Measurements from ENCODE around the gene EFL1. TPM values are rescaled to one million over a fixed set of nuclear protein-coding genes. Genes with fewer than 3 reads are reported as not detected.

Gene EFL1
- polyA plus RNA-seq, 1 donor from 2014 or later, result 16.8 TPM

DNA sequence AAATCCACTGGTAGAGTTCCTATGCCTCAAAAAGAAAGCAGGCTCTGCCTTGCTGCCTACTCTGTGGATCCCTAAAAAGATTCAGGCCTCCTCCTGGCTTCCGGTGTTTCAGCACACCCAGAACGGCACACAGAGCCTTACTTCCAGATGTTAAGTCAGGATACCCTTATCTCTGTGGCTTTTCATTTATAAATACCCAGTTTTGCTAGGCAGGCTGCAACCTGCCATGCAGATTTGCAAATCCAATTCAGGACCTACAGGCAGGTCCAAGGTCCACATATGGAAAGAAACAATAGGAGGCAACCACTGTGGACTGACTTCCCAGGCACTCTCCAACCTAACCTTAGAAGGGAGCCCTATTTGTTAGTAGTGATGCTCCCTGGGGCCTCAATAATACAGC, 30.7 kb downstream of the EFL1 start:
- H3K27ac ChIP-seq (ENCODE audit: low read length), result no peak overlapping the region

GRCh38 chr15:82231233-82231632, 31.3 kb downstream of the EFL1 start:
- Histone ChIP-seq H3K9me2 (ENCODE audit: insufficient read depth, low read length) (no peaks in the 10 kb centered on the region), H3K9me3 (ENCODE audit: low read length) (no peaks in the 10 kb centered on the region), H2AFZ (ENCODE audit: low read depth, low read length) (no peak overlapping the region), H4K20me1 (ENCODE audit: insufficient read depth) (no peaks in the 10 kb centered on the region), H3K4me3 (ENCODE audit: low read length) (no peak overlapping the region), H3K79me2 (replicated peaks; ENCODE audit: insufficient read depth, low read length) (no peaks in the 10 kb centered on the region), H3K27ac (ENCODE audit: low read length) (no peak overlapping the region), H3F3A (ENCODE audit: insufficient read depth, low read length, poor library complexity, severe bottlenecking) (no peaks in the 10 kb centered on the region), H3K36me3 (ENCODE audit: insufficient read depth, low read length) (no peaks in the 10 kb centered on the region), H3K9ac (ENCODE audit: low read length) (no peak overlapping the region), H3K27me3 (ENCODE audit: insufficient read depth, low read depth, low read length) (no peaks in the 10 kb centered on the region), H3K4me2 (ENCODE audit: low read length) (no peak overlapping the region)
- TF ChIP-seq TAF1 (IDR thresholded peaks at IDR 0.05; ENCODE audit: low read depth) (no peak), POLR2AphosphoS5 (IDR thresholded peaks at IDR 0.05) (peak; percentile 21)

More for the DNA sequence above, 30.7 kb downstream of the EFL1 start:
- Histone ChIP-seq H2AFZ (ENCODE audit: low read depth, low read length) (no peak overlapping the region), H3K4me3 (ENCODE audit: low read length) (no peak overlapping the region), H3K79me2 (replicated peaks; ENCODE audit: insufficient read depth, low read length) (no peaks in the 10 kb centered on the region), H4K20me1 (ENCODE audit: insufficient read depth) (no peaks in the 10 kb centered on the region), H3K36me3 (ENCODE audit: insufficient read depth, low read length) (no peaks in the 10 kb centered on the region), H3F3A (ENCODE audit: insufficient read depth, low read length, poor library complexity, severe bottlenecking) (no peaks in the 10 kb centered on the region), H3K9me2 (ENCODE audit: insufficient read depth, low read length) (no peaks in the 10 kb centered on the region), H3K27me3 (ENCODE audit: insufficient read depth, low read depth, low read length) (no peaks in the 10 kb centered on the region), H3K9me3 (ENCODE audit: low read length) (no peaks in the 10 kb centered on the region), H3K9ac (ENCODE audit: low read length) (no peak overlapping the region), H3K4me2 (ENCODE audit: low read length) (no peak overlapping the region)
- TF ChIP-seq EZH2 (IDR thresholded peaks at IDR 0.05; ENCODE audit: borderline replicate concordance, insufficient read depth, low read length, poor library complexity, severe bottlenecking) (no peak), TAF1 (IDR thresholded peaks at IDR 0.05; ENCODE audit: low read depth) (no peak), RAD21 (conservative IDR thresholded peaks at IDR 0.05) (no peak), EP300 (conservative IDR thresholded peaks at IDR 0.05; ENCODE audit: poor library complexity, severe bottlenecking) (no peak), REST (IDR thresholded peaks at IDR 0.05; ENCODE audit: borderline replicate concordance) (no peak), POLR2AphosphoS5 (IDR thresholded peaks at IDR 0.05) (no peak), SMC3 (conservative IDR thresholded peaks at IDR 0.05; ENCODE audit: poor library complexity) (no peak), MXI1 (conservative IDR thresholded peaks at IDR 0.05; ENCODE audit: poor library complexity, severe bottlenecking) (no peak)
- TF ChIP-seq, protein P1, sequence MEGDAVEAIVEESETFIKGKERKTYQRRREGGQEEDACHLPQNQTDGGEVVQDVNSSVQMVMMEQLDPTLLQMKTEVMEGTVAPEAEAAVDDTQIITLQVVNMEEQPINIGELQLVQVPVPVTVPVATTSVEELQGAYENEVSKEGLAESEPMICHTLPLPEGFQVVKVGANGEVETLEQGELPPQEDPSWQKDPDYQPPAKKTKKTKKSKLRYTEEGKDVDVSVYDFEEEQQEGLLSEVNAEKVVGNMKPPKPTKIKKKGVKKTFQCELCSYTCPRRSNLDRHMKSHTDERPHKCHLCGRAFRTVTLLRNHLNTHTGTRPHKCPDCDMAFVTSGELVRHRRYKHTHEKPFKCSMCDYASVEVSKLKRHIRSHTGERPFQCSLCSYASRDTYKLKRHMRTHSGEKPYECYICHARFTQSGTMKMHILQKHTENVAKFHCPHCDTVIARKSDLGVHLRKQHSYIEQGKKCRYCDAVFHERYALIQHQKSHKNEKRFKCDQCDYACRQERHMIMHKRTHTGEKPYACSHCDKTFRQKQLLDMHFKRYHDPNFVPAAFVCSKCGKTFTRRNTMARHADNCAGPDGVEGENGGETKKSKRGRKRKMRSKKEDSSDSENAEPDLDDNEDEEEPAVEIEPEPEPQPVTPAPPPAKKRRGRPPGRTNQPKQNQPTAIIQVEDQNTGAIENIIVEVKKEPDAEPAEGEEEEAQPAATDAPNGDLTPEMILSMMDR (IDR thresholded peaks at IDR 0.05; ENCODE audit: poor library complexity, severe bottlenecking), result no peak

GRCh38 chr15:82228750-82229149, 33.8 kb downstream of the EFL1 start:
- Histone ChIP-seq H3F3A (ENCODE audit: insufficient read depth, low read length, poor library complexity, severe bottlenecking) (no peaks in the 10 kb centered on the region), H2AFZ (ENCODE audit: low read depth, low read length) (no peak overlapping the region), H3K79me2 (replicated peaks; ENCODE audit: insufficient read depth, low read length) (no peaks in the 10 kb centered on the region), H3K9ac (ENCODE audit: low read length) (no peak overlapping the region), H3K4me3 (ENCODE audit: low read length) (no peak overlapping the region), H3K36me3 (ENCODE audit: insufficient read depth, low read length) (no peaks in the 10 kb centered on the region), H3K27ac (ENCODE audit: low read length) (no peak overlapping the region), H3K9me2 (ENCODE audit: insufficient read depth, low read length) (no peaks in the 10 kb centered on the region), H3K4me2 (ENCODE audit: low read length) (no peak overlapping the region), H3K9me3 (ENCODE audit: low read length) (no peaks in the 10 kb centered on the region), H3K27me3 (ENCODE audit: insufficient read depth, low read depth, low read length) (no peaks in the 10 kb centered on the region), H4K20me1 (ENCODE audit: insufficient read depth) (no peaks in the 10 kb centered on the region)
- TF ChIP-seq MXI1 (conservative IDR thresholded peaks at IDR 0.05; ENCODE audit: poor library complexity, severe bottlenecking), result no peak
- TF ChIP-seq RAD21 (conservative IDR thresholded peaks at IDR 0.05), result no peak
- no peak for TF ChIP-seq TAF1 (IDR thresholded peaks at IDR 0.05; ENCODE audit: low read depth)
- no peak for TF ChIP-seq SMC3 (conservative IDR thresholded peaks at IDR 0.05; ENCODE audit: poor library complexity)
- no peak for TF ChIP-seq EP300 (conservative IDR thresholded peaks at IDR 0.05; ENCODE audit: poor library complexity, severe bottlenecking)
- TF ChIP-seq POLR2AphosphoS5 (IDR thresholded peaks at IDR 0.05), result no peak
- no peak for TF ChIP-seq REST (IDR thresholded peaks at IDR 0.05; ENCODE audit: borderline replicate concordance)
- TF ChIP-seq, protein P1 (IDR thresholded peaks at IDR 0.05; ENCODE audit: poor library complexity, severe bottlenecking), result no peak
- TF ChIP-seq EZH2 (IDR thresholded peaks at IDR 0.05; ENCODE audit: borderline replicate concordance, insufficient read depth, low read length, poor library complexity, severe bottlenecking), result no peak
